Lower leg skin (tissue), 3 donors: ENCODE measurements around the gene ST14.

Source experiments
- POLR2A ChIP-seq, 2 donors: fragments of 450-650 bp; IDR thresholded peaks; one replicate each; pipeline ENCODE4 v1.6.1; 2016 to 2017; ENCODE audit warnings: antibody characterized with exemption in 2 of 2, mild to moderate bottlenecking in 1 of 2, moderate library complexity in 1 of 2
- TF ChIP-seq, protein P1 (sequence below), 3 donors: fragments of 450-650 bp; IDR thresholded peaks; one replicate each; pipeline ENCODE4 v1.5.1; 2016; ENCODE audit warnings: antibody characterized with exemption in 3 of 3, mild to moderate bottlenecking in 3 of 3, moderate library complexity in 2 of 3

DNA sequence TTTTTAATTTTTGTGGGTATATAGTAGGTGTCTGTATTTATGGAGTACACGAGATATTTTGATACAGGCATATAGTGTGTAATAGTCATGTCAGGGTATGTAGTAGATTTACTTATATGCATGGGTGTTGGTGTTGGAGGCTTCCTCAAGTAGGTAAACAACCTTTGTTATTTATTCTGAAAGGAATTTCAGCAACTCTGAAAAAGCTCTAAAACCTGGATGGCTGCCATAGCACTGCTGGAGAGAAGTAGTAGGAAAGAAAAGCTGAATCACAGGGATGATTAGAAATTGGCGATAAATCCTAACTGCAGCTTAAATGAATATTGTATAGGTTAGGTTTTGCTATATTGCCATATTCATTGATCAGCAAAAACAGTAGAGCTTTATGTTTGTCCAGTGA lies 44.4 kb upstream of the ST14 start:
- TF ChIP-seq POLR2A (IDR thresholded peaks at IDR 0.05) = no peak
- TF ChIP-seq, protein P1, sequence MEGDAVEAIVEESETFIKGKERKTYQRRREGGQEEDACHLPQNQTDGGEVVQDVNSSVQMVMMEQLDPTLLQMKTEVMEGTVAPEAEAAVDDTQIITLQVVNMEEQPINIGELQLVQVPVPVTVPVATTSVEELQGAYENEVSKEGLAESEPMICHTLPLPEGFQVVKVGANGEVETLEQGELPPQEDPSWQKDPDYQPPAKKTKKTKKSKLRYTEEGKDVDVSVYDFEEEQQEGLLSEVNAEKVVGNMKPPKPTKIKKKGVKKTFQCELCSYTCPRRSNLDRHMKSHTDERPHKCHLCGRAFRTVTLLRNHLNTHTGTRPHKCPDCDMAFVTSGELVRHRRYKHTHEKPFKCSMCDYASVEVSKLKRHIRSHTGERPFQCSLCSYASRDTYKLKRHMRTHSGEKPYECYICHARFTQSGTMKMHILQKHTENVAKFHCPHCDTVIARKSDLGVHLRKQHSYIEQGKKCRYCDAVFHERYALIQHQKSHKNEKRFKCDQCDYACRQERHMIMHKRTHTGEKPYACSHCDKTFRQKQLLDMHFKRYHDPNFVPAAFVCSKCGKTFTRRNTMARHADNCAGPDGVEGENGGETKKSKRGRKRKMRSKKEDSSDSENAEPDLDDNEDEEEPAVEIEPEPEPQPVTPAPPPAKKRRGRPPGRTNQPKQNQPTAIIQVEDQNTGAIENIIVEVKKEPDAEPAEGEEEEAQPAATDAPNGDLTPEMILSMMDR (IDR thresholded peaks at IDR 0.05) = no peak
